GM12878 (cell line): ENCODE results near the gene ZNF841. TPM values are rescaled to one million over a fixed set of nuclear protein-coding genes. Genes with fewer than 3 reads are reported as not detected.

Experiments
- ATAC-seq: fragments of 200-7000 bp; cut with Tn5 transposase; 3 replicates; pipeline ENCODE4 v1.9.1; 2020; ENCODE audit warnings: mild to moderate bottlenecking, moderate library complexity
- BruUV-seq: library from RNA; stranded (reverse); fragments of 400-500 nt; replicated peaks from 2 replicates; lab custom pipeline; 2021; lab: Mats Ljungman, UMichigan
- CTCF ChIA-PET: fragments of 300-600 bp; sonication (Branson Sonifier 250); formaldehyde crosslinking; extraction: SDS; loops from one replicate; lab custom pipeline; 2021; ENCODE audit warnings: inconsistent platforms; lab: Yijun Ruan, JAX
- POLR2A ChIA-PET: fragments of 350-600 bp; formaldehyde crosslinking; extraction: SDS; loops from one replicate; lab custom pipeline; 2021; ENCODE audit warnings: inconsistent platforms; lab: Charles Lee
- RAD21 ChIA-PET: fragments of 300-600 bp; sonication (Branson Sonifier 250); formaldehyde crosslinking; loops from one replicate; lab custom pipeline; 2023; ENCODE audit warnings: antibody characterized with exemption; ENCODE audit not compliant: unreplicated experiment; lab: Charles Lee
- SMC1A ChIA-PET: fragments of 300-600 bp; sonication (Branson Sonifier 250); formaldehyde crosslinking; loops from one replicate; lab custom pipeline; 2023; ENCODE audit not compliant: unreplicated experiment, uncharacterized antibody; lab: Charles Lee
- DNase-seq: peaks from one replicate; pipeline ENCODE4 v3.0.0-alpha.2; 2011; ENCODE audit warnings: low read depth, low spot score
- FAIRE-seq: peaks from 3 replicates; lab custom pipeline; 2011; peaks lifted over from hg19 to GRCh38; lab: Jason Lieb, UNC
- H2AFZ ChIP-seq: 2 replicates; pipeline ENCODE4 v1.6.0; 2011; ENCODE audit warnings: low read depth, low read length, control low read depth; ENCODE audit not compliant: control insufficient read depth
- H3K27ac ChIP-seq: 2 replicates; pipeline ENCODE4 v1.5.1; 2011; ENCODE audit warnings: control low read depth; ENCODE audit not compliant: control insufficient read depth, insufficient read depth
- H3K27me3 ChIP-seq, 2 experiments: replicated peaks in 1 of 2; 2 replicates each; pipeline versions ENCODE4 v1.6.0 to v1.6.1; 2011; ENCODE audit warnings: low read length in 1 of 2; ENCODE audit not compliant: control insufficient read depth in 2 of 2, insufficient read depth in 2 of 2
- H3K36me3 ChIP-seq, 2 experiments: 2 replicates each; pipeline ENCODE4 v1.5.1; 2011; ENCODE audit warnings: low read length in 1 of 2; ENCODE audit not compliant: control insufficient read depth in 2 of 2, insufficient read depth in 2 of 2
- H3K4me1 ChIP-seq: 2 replicates; pipeline ENCODE4 v1.6.1; 2011; ENCODE audit warnings: mild to moderate bottlenecking, low read length, moderate library complexity, mixed read lengths; ENCODE audit not compliant: control insufficient read depth, insufficient read depth
- H3K4me2 ChIP-seq: 2 replicates; pipeline ENCODE4 v1.6.0; 2011; ENCODE audit warnings: control low read depth; ENCODE audit not compliant: control insufficient read depth, insufficient read depth
- H3K4me3 ChIP-seq: fragments of 200-600 bp; sonication (generic); 2 replicates; pipeline ENCODE4 v1.5.1; 2016
- H3K79me2 ChIP-seq: 2 replicates; pipeline ENCODE4 v1.6.0; 2011; ENCODE audit warnings: low read length; ENCODE audit not compliant: control insufficient read depth, insufficient read depth
- H3K9ac ChIP-seq: 2 replicates; pipeline ENCODE4 v1.8.0; 2011; ENCODE audit warnings: low read length, control low read depth, mixed read lengths; ENCODE audit not compliant: control insufficient read depth, insufficient read depth
- H3K9me3 ChIP-seq: replicated peaks from 3 replicates; pipeline ENCODE4 v1.5.1; 2011; ENCODE audit warnings: mild to moderate bottlenecking, low read length; ENCODE audit not compliant: control insufficient read depth, insufficient read depth
- H4K20me1 ChIP-seq: 2 replicates; pipeline ENCODE4 v1.6.0; 2011; ENCODE audit not compliant: control insufficient read depth, insufficient read depth
- MEF2A ChIP-seq: IDR thresholded peaks from 2 replicates; pipeline ENCODE4 v1.6.1; 2011; ENCODE audit warnings: low read depth, mild to moderate bottlenecking, low read length, moderate library complexity; ENCODE audit not compliant: insufficient read depth
- RUNX3 ChIP-seq: IDR thresholded peaks from 2 replicates; pipeline ENCODE4 v1.6.1; 2012; ENCODE audit warnings: low read length, inconsistent platforms
- SMC3 ChIP-seq: IDR thresholded peaks from 2 replicates; pipeline ENCODE4 v1.6.1; 2011; ENCODE audit warnings: low read length, improper control_type of control experiment, borderline replicate concordance
- TCF3 ChIP-seq: IDR thresholded peaks from 2 replicates; pipeline ENCODE4 v1.6.1; 2012; ENCODE audit warnings: low read depth, mild to moderate bottlenecking, low read length, borderline replicate concordance; ENCODE audit not compliant: insufficient read depth
- ZBTB4 ChIP-seq: fragments of 450-650 bp; formaldehyde crosslinking; IDR thresholded peaks from 2 replicates; pipeline ENCODE4 v1.4.0; 2022; ENCODE audit warnings: mild to moderate bottlenecking, moderate library complexity
- ZZZ3 ChIP-seq: IDR thresholded peaks from 2 replicates; pipeline ENCODE4 v1.6.1; 2011; ENCODE audit warnings: low read depth; ENCODE audit not compliant: control insufficient read depth, insufficient read length
- WGBS: methylation state at CpG from one replicate; pipeline ENCODE4 v1.1.6; 2016; ENCODE audit warnings: low lambda C conversion rate; ENCODE audit not compliant: insufficient replicate concordance, insufficient coverage; ENCODE audit errors: missing lambda C conversion rate; 5-methylcytosine and 5-hydroxymethylcytosine counted together
- in situ Hi-C: fragments of 300-500 bp; cut with MboI; formaldehyde crosslinking; loops from 9 replicates; pipeline ENCODE4 v1.14.3; 2018; ENCODE audit warnings: mixed read lengths
- intact Hi-C: fragments of 100-400 bp; cut with micrococcal nuclease; formaldehyde crosslinking; loops from one replicate; pipeline ENCODE4 v1.14.2; 2022; ENCODE audit not compliant: unreplicated experiment
- polyA plus RNA-seq, 11 experiments: library from polyadenylated mRNA; depleted of rRNA in 4 of 11; unstranded in 6 of 11; stranded (reverse) in 5 of 11; fragments of >200 nt; fragmentation: Nextera tagmentation in 4 of 11; fragmentation: Illumina TruSeq in 1 of 11; extraction: Ambion mirVana in 4 of 11; extraction: Trizol in 1 of 11; gene quantifications; 1 replicate in 1 of 11; 2 replicates in 10 of 11; pipeline versions ENCODE4 v1.2.1 to v1.2.3, GENCODE V29; 2011 to 2016; ENCODE audit warnings: inconsistent platforms in 2 of 11, missing spikeins in 2 of 11, low read depth in 1 of 11
- total RNA-seq, 4 experiments: library from RNA; depleted of rRNA in 3 of 4; stranded (reverse); fragments of >200 nt in 3 of 4; fragmentation: Illumina TruSeq in 1 of 4; extraction: Trizol in 1 of 4; gene quantifications; 2 replicates each; pipeline versions ENCODE4 v1.2.1 to v1.2.3, GENCODE V29; 2013 to 2021
- TF ChIP-seq, protein P1 (sequence below): IDR thresholded peaks from 2 replicates; pipeline ENCODE4 v1.6.1; 2012; ENCODE audit warnings: low read depth, low read length, improper control_type of control experiment
- TF ChIP-seq, protein P2 (sequence below): fragments of 450-650 bp; formaldehyde crosslinking; IDR thresholded peaks from 2 replicates; pipeline ENCODE4 v1.5.0; 2022; ENCODE audit warnings: mild to moderate bottlenecking, missing genetic modification characterization

The ZNF841 gene
- total and polyA plus RNA-seq, 10 of the 15 experiments (the other 5 are each of a cell fraction or from before 2014, with no cell fraction given): 1.4 to 15.0 (median 8.2) TPM

DNA sequence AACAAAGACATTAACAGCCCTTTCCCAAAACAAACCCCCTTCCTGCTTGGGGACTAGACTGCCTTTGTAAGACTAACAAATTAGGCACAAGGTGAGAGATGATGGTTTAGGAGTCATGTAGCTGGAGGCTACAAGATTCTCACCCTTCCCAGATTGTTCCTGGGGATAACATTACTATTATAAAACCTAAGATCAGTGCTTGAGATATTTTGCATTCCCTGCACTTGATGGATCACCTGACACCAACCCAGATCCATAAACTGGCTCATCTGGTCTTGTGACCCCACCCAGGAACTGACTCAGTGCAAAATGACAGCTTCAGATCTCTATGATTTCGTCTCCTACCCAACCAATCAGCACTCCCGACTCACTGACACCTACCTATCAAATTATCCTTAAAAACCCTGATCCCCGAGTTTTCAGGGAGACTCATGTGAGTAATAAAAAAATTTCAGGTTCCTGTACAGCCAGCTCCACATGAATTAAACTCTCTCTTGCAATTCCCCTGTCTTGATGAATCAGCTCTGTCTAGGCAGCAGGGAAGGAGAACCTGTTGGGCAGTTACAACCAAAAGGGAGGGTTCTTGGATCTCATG is 46.5 kb upstream of the ZNF841 start:
- Histone ChIP-seq H3K36me3 (no peaks in the 10 kb centered on the region), H3K4me3 (no peak overlapping the region), H3K4me1 (peaks cover 5% of the 10 kb centered on the region), H4K20me1 (no peaks in the 10 kb centered on the region), H3K79me2 (peaks cover 9% of the 10 kb centered on the region), H3K9ac (no peak overlapping the region), H2AFZ (no peak overlapping the region), H3K4me2 (no peak overlapping the region), H3K9me3 (peaks cover 1% of the 10 kb centered on the region; the same call in 2 of the 3 replicates), H3K27me3 (no peaks in the 10 kb centered on the region), H3K27ac (no peak overlapping the region)
- SMC1A ChIA-PET: no interaction called here
- ATAC-seq: no peak
- 16% methylated on average over 3 of the region's 3 CpGs for WGBS
- RAD21 ChIA-PET: no interaction called here
- intact Hi-C loops: no loop called here
- FAIRE-seq: no peak
- POLR2A ChIA-PET: no interaction called here
- TF ChIP-seq MEF2A (no peak), RUNX3 (no peak), TCF3 (no peak), ZZZ3 (no peak), ZBTB4 (CRISPR knock-in tag) (no peak), SMC3 (no peak)
- TF ChIP-seq, protein P1, sequence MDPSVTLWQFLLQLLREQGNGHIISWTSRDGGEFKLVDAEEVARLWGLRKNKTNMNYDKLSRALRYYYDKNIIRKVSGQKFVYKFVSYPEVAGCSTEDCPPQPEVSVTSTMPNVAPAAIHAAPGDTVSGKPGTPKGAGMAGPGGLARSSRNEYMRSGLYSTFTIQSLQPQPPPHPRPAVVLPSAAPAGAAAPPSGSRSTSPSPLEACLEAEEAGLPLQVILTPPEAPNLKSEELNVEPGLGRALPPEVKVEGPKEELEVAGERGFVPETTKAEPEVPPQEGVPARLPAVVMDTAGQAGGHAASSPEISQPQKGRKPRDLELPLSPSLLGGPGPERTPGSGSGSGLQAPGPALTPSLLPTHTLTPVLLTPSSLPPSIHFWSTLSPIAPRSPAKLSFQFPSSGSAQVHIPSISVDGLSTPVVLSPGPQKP: no peak
- TF ChIP-seq, protein P2, sequence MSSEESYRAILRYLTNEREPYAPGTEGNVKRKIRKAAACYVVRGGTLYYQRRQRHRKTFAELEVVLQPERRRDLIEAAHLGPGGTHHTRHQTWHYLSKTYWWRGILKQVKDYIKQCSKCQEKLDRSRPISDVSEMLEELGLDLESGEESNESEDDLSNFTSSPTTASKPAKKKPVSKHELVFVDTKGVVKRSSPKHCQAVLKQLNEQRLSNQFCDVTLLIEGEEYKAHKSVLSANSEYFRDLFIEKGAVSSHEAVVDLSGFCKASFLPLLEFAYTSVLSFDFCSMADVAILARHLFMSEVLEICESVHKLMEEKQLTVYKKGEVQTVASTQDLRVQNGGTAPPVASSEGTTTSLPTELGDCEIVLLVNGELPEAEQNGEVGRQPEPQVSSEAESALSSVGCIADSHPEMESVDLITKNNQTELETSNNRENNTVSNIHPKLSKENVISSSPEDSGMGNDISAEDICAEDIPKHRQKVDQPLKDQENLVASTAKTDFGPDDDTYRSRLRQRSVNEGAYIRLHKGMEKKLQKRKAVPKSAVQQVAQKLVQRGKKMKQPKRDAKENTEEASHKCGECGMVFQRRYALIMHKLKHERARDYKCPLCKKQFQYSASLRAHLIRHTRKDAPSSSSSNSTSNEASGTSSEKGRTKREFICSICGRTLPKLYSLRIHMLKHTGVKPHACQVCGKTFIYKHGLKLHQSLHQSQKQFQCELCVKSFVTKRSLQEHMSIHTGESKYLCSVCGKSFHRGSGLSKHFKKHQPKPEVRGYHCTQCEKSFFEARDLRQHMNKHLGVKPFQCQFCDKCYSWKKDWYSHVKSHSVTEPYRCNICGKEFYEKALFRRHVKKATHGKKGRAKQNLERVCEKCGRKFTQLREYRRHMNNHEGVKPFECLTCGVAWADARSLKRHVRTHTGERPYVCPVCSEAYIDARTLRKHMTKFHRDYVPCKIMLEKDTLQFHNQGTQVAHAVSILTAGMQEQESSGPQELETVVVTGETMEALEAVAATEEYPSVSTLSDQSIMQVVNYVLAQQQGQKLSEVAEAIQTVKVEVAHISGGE (CRISPR knock-in tag): no peak
- no peak for DNase-seq
- BruUV-seq: no TSS peak
- in situ Hi-C loops: loop anchor here (5.0 kb wide), 1 partner anchor 90 kb away; no protein-coding TSS in a partner anchor
- CTCF ChIA-PET: interaction anchor here (1.0 kb wide), 1 partner anchor 95 kb away, joined by 5 read pairs; no protein-coding TSS in a partner anchor
